Cardiac septum (tissue), 1 donor: ENCODE measurements around the gene NMB. TPM values are rescaled to one million over a fixed set of nuclear protein-coding genes. Genes with fewer than 3 reads are reported as not detected.
"Not testable (repeated sequence)": the region's sequence is repeated elsewhere in the genome, so short reads cannot be mapped to it uniquely, and the experiment has no call there.

Experiments
- DNase-seq: peaks from one replicate; pipeline ENCODE4 v3.0.0-alpha.2; 2020; ENCODE audit warnings: low spot score
- intact Hi-C: fragments of 100-400 bp; cut with DNase I; formaldehyde crosslinking; loops from one replicate; pipeline ENCODE4 v1.14.0; 2022
- long read RNA-seq: library from polyadenylated mRNA; unstranded; transcript quantifications from one replicate; pipeline ENCODE4 v2.0.0, GENCODE V29; 2021
- total RNA-seq: library from RNA; stranded (reverse); fragmentation: NEBNext Ultra II Directional; extraction: Animal tissue kit (Norgen Biotek cat#: 25700); gene quantifications from one replicate; pipeline ENCODE4 v1.2.1, GENCODE V29; 2021
- donor health status: DM: no; HTN: no; CAD: no.

The NMB gene
- total RNA-seq = 2.6 TPM
- long read RNA-seq = 0 reads

- intact Hi-C loops = loop anchor here (5.0 to 10.0 kb wide), 4 partner anchors 57 to 259 kb away; partner anchors contain the start of genes ALPK3, SEC11A and ZNF592
These were observed at the start of gene NMB for GRCh38 chr15:84658080-84658787. Gene NMB (minus strand): TSS chr15:84658199. CDS start chr15:84658152, 47 bp downstream.

GRCh38 chr15:84703808-84704207 lies 45.8 kb upstream of the NMB start:
- no peak for DNase-seq
- intact Hi-C loops = no loop called here

More at GRCh38 chr15:84658080-84658787, at the start of gene NMB:
- DNase-seq = peak; percentile 90

- no peak for DNase-seq
These were observed 45.0 kb upstream of the NMB start for GRCh38 chr15:84702961-84703482.

GRCh38 chr15:84699538-84700191 lies 41.7 kb upstream of the NMB start:
- intact Hi-C loops = no loop called here
- no peak for DNase-seq

More at GRCh38 chr15:84702961-84703482, 45.0 kb upstream of the NMB start:
- intact Hi-C loops = no loop called here

- intact Hi-C loops = no loop called here
- no peak for DNase-seq
These were observed 39.4 kb upstream of the NMB start for GRCh38 chr15:84697236-84697990.

GRCh38 chr15:84696757-84697156 lies 38.8 kb upstream of the NMB start:
- intact Hi-C loops = no loop called here
- no peak for DNase-seq

GRCh38 chr15:84690342-84690741 lies 32.3 kb upstream of the NMB start:
- no peak for DNase-seq
- intact Hi-C loops = no loop called here

GRCh38 chr15:84689858-84690257 lies 31.9 kb upstream of the NMB start:
- no peak for DNase-seq

GRCh38 chr15:84686446-84686845 lies 28.4 kb upstream of the NMB start:
- DNase-seq, intact Hi-C loops: not testable (repeated sequence)

More at GRCh38 chr15:84689858-84690257, 31.9 kb upstream of the NMB start:
- intact Hi-C loops = no loop called here

GRCh38 chr15:84685304-84685703 lies 27.3 kb upstream of the NMB start:
- intact Hi-C loops = no loop called here
- DNase-seq = no peak

GRCh38 chr15:84684092-84684491 lies 26.1 kb upstream of the NMB start:
- no peak for DNase-seq
- intact Hi-C loops = no loop called here

- DNase-seq = no peak
- intact Hi-C loops = no loop called here
These were observed 23.8 kb upstream of the NMB start for GRCh38 chr15:84681831-84682230.

GRCh38 chr15:84671211-84671610 lies 13.2 kb upstream of the NMB start:
- intact Hi-C loops = no loop called here

GRCh38 chr15:84669726-84670125 lies 11.7 kb upstream of the NMB start:
- intact Hi-C loops = no loop called here
- no peak for DNase-seq

More at GRCh38 chr15:84671211-84671610, 13.2 kb upstream of the NMB start:
- DNase-seq = no peak

- DNase-seq = no peak
- intact Hi-C loops = no loop called here
These were observed 10.4 kb upstream of the NMB start for GRCh38 chr15:84668221-84668982.

- no peak for DNase-seq
- intact Hi-C loops = no loop called here
These were observed 8.4 kb upstream of the NMB start for GRCh38 chr15:84666373-84666772.

- no peak for DNase-seq
- intact Hi-C loops = no loop called here
These were observed 3.0 kb upstream of the NMB start for GRCh38 chr15:84661001-84661400.

GRCh38 chr15:84659904-84660781 lies 2.1 kb upstream of the NMB start:
- intact Hi-C loops = loop anchor here (5.0 to 10.0 kb wide), 4 partner anchors 55 to 257 kb away; partner anchors contain the start of genes ALPK3, SEC11A and ZNF592
- DNase-seq = no peak
